Measurements from ENCODE around the gene RBM47. TPM values are rescaled to one million over a fixed set of nuclear protein-coding genes. Genes with fewer than 3 reads are reported as not detected.
"Not testable (repeated sequence)": the region's sequence is repeated elsewhere in the genome, so short reads cannot be mapped to it uniquely, and the experiment has no call there.

RBM47 gene
- total RNA-seq, 1 donor from 2014 or later = 15.9 TPM

GRCh38 chr4:40454816-40455215 lies 174.8 kb downstream of the RBM47 start:
- no peak for DNase-seq (ENCODE audit: low spot score)

- DNase-seq (ENCODE audit: low spot score) = no peak
Observed at GRCh38 chr4:40453912-40454311, 175.8 kb downstream of the RBM47 start.

- no peak for DNase-seq (ENCODE audit: low spot score)
Observed at GRCh38 chr4:40448875-40449274, 180.8 kb downstream of the RBM47 start.

DNA sequence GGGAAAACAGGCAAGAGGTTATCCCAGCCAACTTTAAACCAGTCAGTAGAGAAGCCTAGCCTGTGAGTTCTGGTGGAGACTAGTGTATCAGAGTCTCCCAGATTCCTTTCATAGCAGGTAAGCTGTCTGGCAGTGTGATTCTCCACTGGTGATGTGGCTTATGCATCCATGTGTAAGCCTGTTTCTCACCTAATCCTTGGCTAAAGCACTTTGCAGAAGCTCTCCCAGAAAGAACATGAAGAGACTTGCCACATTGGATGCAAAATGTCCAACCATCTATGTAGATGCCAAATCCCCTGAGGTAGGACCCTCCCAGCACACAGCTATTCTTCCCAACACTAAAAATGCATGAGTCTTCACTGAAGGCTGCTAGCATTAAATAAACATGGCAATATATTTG lies 182.8 kb downstream of the RBM47 start:
- DNase-seq (ENCODE audit: low spot score) = peak; percentile 18

- not testable (repeated sequence) for DNase-seq (ENCODE audit: low spot score)
Observed at GRCh38 chr4:40446261-40446750, 183.4 kb downstream of the RBM47 start.

GRCh38 chr4:40445671-40446070 lies 184.0 kb downstream of the RBM47 start:
- no peak for DNase-seq (ENCODE audit: low spot score)

DNA sequence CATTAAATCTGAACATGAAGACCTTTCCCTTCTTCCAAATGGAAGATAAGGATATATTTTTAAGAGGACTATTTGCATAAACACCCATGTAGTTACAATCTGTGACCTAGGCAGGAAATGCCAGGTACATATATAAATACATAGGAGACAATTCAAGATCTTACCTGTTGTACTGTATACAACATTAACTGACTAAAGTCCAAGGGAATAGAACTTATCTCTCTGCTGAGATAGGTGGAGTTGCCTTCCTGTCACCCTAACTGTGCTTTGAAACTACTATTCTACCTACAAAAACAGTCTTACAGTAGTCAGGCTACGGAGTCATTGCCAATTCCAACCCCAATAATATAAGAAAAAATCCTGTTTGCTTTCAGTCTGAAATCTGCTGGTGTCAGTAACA lies 188.2 kb downstream of the RBM47 start:
- DNase-seq (ENCODE audit: low spot score) = no peak

DNA sequence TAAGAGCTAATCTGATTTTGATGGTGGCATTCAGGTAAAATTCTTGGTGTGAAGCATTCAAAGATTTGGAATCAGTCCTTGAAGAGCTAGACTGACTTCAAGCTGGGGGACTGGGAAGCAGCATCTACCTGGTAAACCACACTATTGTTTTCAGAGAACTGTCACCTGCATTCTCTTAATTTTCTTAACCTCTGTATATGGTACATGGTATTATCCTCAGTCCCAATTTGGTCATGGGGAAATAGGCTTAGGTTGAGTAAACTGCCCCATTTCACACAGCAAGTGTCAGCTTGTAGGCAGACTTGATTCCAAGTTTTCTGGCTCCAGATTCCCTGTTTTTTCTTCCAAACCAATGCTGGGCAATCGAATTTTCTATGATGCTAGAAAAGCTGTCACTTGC lies 190.1 kb downstream of the RBM47 start:
- DNase-seq (ENCODE audit: low spot score) = no peak

DNA sequence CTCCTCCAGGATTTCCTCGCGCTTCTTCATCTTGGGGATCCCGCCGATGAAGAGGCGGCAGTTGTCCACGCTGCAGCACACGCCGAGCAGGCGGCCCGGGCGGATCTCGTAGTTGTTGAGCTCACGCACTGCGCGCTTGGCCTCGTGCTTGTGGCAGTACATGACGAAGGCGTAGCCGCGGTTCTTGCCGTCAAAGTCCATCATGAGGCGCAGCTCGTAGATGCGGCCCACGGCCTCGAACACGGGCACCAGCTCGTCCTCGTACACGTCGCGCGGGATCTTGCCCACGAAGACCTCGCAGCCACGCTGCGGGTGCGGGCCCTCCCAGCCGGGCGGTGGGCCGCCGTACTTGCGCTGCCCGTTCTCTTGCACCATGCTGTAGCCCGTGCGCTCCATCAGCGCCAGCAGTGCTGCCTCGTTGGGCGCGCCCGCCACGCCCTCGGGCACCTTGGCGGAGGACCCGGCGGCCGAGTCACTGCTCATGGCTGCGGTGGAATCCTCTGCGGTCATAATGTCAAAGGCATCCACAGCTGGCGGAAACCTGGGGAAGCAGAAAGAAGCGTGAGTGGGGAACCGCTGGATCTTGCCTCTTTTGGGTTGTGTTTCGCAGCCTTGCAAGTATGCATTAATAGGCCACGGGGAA lies 191.2 kb downstream of the RBM47 start:
- no peak for DNase-seq (ENCODE audit: low spot score)

GRCh38 chr4:40437741-40438383 lies 191.8 kb downstream of the RBM47 start:
- no peak for DNase-seq (ENCODE audit: low spot score)

DNA sequence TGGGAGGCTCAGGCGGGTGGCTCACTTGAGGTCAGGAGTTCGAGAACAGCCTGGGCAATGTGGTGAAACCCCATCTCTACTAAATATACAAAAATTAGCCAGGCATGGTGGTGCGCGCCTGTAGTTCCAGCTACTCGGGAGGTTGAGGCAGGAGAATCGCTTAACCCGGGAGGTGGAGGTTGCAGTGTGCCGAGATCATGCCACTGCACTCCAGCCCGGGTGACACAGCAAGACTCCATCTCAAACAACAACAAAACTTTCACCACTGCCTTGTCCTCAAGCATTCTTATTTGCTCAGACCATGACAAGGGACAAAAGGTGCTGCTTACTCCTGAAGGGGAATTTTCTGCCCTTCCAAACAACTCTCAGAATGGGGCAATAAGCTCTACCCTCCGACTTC lies 194.4 kb downstream of the RBM47 start:
- not testable (repeated sequence) for DNase-seq (ENCODE audit: low spot score)

DNA sequence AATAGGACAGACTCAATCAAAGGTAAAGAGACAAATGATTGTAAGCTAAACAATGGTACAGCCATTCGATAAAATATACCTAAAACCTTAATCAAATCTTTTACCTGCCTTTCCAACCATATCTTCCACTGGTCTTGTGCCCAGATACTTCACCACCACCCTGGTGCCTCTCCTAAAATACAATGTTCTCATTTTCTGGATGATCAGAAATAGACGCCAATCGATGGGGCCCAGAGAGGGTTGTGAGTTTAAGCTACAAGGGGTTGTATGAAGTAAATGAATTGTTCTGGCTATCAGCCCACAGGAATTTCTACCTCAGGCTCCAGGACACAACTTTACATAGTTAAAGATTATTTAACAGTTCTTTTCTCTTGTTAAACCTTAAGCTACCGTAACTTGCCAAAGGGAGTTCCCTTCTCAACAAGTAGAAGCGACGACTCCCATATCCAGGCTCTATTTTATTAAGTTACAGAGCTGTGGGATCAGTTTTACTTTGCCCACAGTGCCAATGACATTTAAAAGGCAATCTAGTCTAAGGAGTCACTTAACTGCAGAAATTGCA lies 195.5 kb downstream of the RBM47 start:
- DNase-seq (ENCODE audit: low spot score) = no peak

GRCh38 chr4:40432504-40432903 lies 197.2 kb downstream of the RBM47 start:
- no peak for DNase-seq (ENCODE audit: low spot score)

DNA sequence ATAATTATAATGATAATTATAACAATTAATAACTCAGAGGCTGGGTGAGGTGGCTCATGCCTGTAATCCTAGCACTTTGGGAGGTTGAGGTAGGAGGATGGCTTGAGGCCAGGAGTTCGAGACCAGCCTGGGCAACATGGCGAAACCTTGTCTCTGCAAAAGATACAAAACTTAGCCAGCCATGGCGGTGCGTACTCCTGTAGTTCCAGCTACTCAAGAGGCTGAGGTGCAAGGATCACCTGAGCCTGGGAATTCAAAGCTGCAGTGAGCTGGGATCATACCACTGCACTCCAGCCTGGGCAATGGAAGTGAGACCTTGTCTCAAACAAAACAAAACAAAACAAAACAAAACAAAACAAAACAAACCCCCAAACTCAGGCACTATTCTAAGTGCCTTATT lies 201.8 kb downstream of the RBM47 start:
- not testable (repeated sequence) for DNase-seq (ENCODE audit: low spot score)

DNA sequence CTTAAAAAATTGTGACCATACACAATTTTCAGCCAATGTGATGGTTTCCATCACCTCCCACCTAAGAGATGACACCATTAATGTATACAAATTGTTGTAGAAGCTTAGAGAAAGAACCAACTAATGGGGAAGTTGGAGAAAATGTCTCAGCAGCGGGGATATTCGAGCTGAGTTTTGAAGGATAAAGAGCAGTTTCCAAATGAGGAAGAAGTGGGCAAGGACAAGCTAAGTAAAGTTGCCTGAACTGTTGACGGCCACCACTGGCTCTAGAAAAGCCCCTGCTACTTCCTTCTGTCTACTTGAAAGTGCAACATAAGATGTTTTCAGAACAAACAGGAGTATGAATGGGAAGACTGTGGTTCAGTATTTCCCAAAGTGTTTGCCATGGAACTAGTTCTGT lies 202.5 kb downstream of the RBM47 start:
- peak; percentile 25 for DNase-seq (ENCODE audit: low spot score)

DNA sequence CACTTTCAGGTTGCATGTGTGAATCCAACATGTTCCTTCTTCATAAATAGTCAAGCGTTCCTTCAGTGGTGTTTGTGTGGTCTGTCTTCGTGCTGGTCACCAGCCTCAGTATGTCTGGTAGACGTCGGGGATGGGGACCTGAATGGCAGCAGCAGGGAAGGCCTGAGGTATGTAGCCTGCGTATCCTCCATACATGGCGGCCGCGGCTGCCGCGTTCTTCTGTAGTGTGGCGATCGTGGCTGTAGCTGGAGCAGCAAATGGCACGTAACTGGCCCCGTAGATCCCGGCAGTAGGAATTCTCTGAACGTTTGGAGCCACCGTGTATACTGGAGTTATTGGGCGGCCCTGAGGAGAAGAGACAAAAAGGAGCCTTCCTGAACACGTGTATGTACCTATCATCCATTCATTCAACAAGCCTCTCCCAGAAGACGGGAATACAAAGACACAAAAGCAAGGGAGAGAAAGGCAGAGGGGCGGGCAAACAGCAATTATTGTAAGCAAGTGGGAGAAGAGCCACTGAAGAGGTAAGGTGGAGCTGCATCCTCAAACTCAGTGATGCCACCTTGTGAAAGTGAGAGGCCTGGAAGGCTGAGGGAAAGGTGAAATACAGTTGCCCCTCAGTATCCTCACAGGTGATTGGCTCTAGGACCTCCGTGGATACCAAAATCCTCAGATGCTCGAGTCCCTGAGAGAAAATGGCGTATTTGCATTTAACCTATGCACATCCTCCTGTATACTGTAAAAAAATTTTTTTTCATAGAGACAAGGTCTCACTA lies 203.7 kb downstream of the RBM47 start:
- DNase-seq (ENCODE audit: low spot score) = no peak

DNA sequence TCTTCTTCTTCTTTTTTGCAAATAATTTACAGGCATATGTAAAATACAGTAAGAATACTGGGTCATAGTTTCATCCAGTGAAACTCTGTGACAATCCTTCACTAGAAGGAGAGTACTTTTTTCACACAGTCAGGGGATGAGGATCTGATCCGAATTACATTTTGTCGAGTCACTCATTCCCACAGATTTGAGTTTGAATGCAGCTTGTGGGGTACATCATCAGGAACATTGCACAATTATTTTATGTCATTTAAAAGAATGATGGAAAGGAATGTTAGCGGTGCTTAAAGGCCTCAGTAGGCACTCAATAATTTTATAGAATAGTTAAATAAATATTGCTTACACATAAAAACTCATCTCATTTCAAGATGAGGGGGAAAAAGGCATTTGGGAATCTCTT lies 205.9 kb downstream of the RBM47 start:
- DNase-seq (ENCODE audit: low spot score) = no peak

- no peak for DNase-seq (ENCODE audit: low spot score)
Observed at GRCh38 chr4:40421839-40422708, 207.6 kb downstream of the RBM47 start.

DNA sequence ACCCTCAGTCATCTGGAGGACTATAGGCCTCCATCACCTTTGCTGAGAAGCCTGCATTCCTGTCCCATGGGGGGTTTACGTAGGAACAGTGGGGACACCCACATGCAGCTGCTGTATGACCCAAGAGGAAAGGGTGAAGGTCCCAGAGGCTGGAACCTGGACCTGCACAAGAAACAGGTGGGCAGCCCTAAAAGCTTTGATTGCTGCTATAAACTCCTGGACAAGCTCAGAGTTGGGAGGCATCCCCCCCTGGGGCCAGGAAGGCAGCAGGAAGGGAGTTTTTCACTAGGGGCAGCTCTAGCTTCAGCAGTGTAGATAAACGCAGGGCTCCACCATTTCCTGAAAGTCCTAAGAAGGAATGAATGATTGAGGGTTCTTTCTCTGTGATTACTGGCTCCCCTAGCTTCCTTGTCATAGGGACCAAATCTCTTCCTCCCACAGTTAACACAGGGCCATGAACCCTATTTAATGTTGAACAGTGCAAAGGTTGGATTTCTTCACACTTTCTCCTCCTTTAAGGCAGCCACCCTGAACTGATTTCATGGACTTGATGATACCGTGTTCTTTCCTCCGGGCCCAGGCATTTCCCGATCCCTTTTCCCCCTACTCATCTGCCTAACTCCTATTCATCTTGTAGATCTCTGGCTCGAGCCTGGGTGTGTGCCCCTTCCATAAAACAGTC lies 210.3 kb downstream of the RBM47 start:
- no peak for DNase-seq (ENCODE audit: low spot score)

- DNase-seq (ENCODE audit: low spot score) = no peak
Observed at GRCh38 chr4:40418430-40419230, 211.0 kb downstream of the RBM47 start.

Data from umbilical cord (tissue), 2 donors.